ENCODE data around the gene CDT1. TPM values are rescaled to one million over a fixed set of nuclear protein-coding genes. Genes with fewer than 3 reads are reported as not detected.
A peak's percentile ranks its signal among the peaks of the same experiment; 100 is the strongest.

Gene CDT1
- total RNA-seq, 4 donors from 2014 or later = 2.9 to 14.7 (median 7.9) TPM

DNA sequence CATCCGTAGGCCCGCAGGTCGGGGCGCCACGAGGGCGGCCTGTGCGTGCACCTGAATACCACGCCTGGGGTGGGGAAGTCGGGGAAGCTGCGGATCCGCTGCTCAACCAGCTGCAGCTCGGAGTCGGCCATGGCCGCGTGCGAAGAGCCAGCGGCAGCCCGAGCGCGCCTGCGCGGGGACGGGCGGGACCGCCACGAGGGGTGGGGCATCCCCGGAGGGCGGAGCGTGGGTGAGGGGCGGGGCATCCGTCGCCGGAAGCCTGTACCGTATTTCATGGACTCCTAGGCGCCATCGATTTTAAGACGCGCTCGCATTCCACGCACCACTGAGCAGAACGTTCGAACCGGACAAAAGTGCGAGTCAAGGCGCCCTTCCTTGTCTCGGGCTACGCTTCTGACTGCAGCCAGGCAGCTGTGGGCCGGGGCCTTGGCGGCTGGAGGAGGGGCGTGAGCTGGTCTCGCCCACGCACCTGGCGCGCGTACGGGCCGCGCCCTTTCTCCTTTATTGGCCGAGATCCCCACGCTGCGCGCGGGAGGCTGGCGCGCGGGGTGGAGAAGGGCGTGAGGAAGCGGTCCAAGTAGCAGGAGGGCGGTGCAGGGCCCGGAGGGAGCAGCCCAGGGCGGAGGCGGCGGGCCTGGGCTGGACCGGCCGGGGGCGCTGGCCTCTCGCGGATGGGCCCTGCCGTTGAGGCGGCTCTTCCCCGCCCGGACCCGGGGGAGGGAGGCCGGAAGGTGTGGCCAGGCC lies 8.4 kb downstream of the CDT1 start, which contains the start of gene APRT:
TSS of gene APRT (minus strand) at position 160 of the 744 bp plus-strand sequence. CDS start at position 131, 29 bp downstream.
- TF ChIP-seq, protein P1, sequence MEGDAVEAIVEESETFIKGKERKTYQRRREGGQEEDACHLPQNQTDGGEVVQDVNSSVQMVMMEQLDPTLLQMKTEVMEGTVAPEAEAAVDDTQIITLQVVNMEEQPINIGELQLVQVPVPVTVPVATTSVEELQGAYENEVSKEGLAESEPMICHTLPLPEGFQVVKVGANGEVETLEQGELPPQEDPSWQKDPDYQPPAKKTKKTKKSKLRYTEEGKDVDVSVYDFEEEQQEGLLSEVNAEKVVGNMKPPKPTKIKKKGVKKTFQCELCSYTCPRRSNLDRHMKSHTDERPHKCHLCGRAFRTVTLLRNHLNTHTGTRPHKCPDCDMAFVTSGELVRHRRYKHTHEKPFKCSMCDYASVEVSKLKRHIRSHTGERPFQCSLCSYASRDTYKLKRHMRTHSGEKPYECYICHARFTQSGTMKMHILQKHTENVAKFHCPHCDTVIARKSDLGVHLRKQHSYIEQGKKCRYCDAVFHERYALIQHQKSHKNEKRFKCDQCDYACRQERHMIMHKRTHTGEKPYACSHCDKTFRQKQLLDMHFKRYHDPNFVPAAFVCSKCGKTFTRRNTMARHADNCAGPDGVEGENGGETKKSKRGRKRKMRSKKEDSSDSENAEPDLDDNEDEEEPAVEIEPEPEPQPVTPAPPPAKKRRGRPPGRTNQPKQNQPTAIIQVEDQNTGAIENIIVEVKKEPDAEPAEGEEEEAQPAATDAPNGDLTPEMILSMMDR (IDR thresholded peaks at IDR 0.05) = no peak
- TF ChIP-seq POLR2A (IDR thresholded peaks at IDR 0.05) = peak in 1 of 2 donors; percentile 26
- intact Hi-C loops (cut with DNase I; ENCODE audit: low total_unique reads) = loop anchor here (10.0 kb wide), 1 partner anchor 353 kb away; no protein-coding TSS in a partner anchor
- WGBS, 2 donors = 0 to 2% methylated on average over 50 to 53 of the region's 84 CpGs

DNA sequence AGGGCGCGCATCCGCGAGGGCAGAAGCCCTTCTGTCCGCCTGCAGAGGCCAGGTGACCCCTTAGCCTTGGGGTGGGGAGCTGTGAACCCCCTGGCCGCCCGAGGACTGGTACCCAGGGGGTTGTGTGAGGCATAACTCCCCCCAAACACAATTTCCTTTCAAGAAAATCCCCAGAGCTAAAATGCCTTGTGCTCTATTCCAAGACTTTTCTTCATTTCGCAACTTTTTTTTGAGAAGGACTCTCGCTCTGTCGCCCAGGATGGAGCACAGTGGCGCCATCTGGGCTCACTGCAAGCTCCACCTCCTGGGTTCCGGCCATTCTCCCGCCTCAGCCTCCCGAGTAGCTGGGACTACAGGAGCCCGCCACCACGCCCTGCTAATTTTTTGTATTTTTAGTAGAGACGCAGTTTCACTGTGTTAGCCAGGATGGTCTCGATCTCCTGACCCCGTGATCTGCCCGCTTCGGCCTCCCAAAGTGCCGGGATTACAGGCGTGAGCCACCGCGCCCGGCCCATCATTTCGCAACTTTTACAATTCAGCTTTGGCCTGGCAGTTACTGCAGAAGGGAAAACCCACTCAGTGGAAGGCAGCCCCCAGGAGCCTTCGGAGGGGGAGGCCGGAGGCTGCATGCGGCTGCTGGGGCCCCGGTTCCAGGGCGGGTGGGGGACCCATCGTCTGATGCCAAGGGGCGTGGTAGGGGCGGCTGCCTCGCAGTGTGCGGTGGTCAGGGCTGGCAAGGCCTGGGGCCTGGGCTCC lies 9.1 kb downstream of the CDT1 start:
- peak overlapping the region; percentile 47 for H3K4me3 ChIP-seq (ENCODE audit: low read depth, poor library complexity, severe bottlenecking)
- peak in 1 of 2 donors; percentile 58 for DNase-seq (ENCODE audit: low spot score in 2 of 2)
- intact Hi-C loops (cut with DNase I; ENCODE audit: low total_unique reads) = loop anchor here (10.0 kb wide), 1 partner anchor 352 kb away; no protein-coding TSS in a partner anchor
- TF ChIP-seq, protein P1 (IDR thresholded peaks at IDR 0.05) = no peak
- no peak for TF ChIP-seq POLR2A (IDR thresholded peaks at IDR 0.05)
- WGBS, 2 donors = 30 to 39% methylated on average over 37 of the region's 37 CpGs

More for the DNA sequence above, 8.4 kb downstream of the CDT1 start, which contains the start of gene APRT:
- peak within 1 kb of the TSS; percentile 64 for H3K4me3 ChIP-seq (ENCODE audit: low read depth, poor library complexity, severe bottlenecking)
- DNase-seq (ENCODE audit: low spot score in 2 of 2) = peak; percentile 92 to 99

DNA sequence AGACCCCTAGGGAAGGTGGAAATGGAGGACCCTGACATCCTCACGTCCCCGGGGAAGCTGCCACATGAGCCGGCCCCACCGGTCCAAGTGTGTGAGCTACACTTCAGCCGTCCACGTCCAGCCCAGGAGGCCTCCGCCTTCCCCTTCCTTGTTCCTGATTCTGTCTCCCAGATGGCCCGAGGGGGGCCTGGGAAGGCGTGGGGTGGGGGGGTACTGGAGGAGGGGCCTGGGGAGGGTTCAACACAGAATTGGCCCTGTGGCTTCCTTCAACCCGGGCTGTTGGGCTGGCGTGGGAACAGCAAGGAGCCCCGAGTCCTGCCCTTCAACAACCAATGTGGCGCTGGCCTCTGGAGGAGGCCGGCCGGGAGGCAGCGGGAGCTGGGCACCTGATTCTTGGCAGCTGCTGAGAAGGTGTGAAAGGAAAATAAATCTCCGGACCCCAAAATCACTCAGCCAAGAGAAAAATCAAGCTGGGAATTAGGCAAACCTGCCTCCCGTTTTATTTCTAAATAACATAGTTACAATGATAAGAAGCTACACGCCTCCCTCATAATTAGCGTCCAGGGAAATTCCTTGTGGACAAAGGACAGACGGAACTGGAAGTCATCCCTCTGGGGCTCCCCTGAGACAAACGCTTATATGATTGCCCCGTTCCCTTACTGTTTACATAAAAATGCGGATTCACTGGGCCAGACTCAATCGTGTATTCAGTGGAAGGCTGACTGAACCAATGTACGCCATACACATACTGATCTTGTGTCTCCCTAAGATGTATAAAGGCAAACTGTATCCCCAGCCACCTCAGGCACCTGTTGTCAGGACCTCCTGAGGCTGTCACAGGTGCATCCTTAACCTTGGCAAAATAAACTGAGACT lies 9.9 kb downstream of the CDT1 start:
- H3K4me3 ChIP-seq (ENCODE audit: low read depth, poor library complexity, severe bottlenecking) = no peak overlapping the region
- WGBS, 2 donors = 63 to 75% methylated on average over 21 to 26 of the region's 26 CpGs
- DNase-seq (ENCODE audit: low spot score in 2 of 2) = no peak
- TF ChIP-seq, protein P1 (IDR thresholded peaks at IDR 0.05) = no peak
- no peak for TF ChIP-seq POLR2A (IDR thresholded peaks at IDR 0.05)
- intact Hi-C loops (cut with DNase I; ENCODE audit: low total_unique reads) = loop anchor here (10.0 kb wide), 1 partner anchor 351 kb away; no protein-coding TSS in a partner anchor

DNA sequence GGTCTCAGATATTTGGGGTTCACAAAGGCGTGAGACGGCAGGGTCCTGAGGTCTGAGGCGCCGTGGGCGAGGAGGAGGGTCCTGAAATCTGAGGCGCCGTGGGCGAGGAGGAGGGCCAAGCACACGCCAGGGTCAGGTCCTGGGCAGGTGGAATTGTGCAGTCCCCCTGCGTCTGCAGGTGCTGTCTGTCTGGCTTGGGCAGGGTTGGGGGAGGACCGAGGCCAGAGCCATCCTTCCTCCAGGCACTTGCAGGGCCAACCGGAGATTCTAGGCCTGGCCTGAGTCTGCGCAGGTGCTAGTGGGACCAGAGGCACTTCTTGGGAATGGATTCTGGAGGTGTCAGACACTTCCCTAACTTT lies 10.5 kb downstream of the CDT1 start:
- no peak for TF ChIP-seq POLR2A (IDR thresholded peaks at IDR 0.05)
- TF ChIP-seq, protein P1 (IDR thresholded peaks at IDR 0.05) = no peak
- intact Hi-C loops (cut with DNase I; ENCODE audit: low total_unique reads) = loop anchor here (10.0 kb wide), 1 partner anchor 351 kb away; no protein-coding TSS in a partner anchor
- 83 to 93% methylated on average over 13 of the region's 13 CpGs for WGBS, 2 donors
- no peak overlapping the region for H3K4me3 ChIP-seq (ENCODE audit: low read depth, poor library complexity, severe bottlenecking)
- DNase-seq (ENCODE audit: low spot score in 2 of 2) = no peak

DNA sequence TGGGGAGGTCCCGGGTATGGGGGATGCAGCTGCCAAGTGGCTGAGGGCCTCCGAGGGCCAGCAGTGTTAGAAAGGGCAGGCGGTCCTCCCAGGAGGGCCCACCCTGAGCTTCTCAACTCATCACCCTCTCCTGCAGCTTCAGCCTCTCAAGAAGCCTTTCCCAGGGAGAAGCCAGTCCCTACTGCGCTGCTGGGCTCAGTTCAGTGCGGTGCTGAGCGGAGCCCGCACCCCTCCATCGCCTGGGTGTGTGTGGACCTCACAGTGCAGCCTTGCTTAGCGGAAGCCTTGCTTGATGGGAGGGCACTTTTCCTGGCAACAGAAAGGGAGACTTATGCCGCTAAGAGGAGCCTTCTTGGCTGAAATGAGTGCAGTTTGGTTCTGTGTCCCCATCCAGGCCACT lies 11.6 kb downstream of the CDT1 start:
- intact Hi-C loops (cut with DNase I; ENCODE audit: low total_unique reads) = loop anchor here (10.0 kb wide), 1 partner anchor 350 kb away; no protein-coding TSS in a partner anchor
- no peak overlapping the region for H3K4me3 ChIP-seq (ENCODE audit: low read depth, poor library complexity, severe bottlenecking)
- DNase-seq (ENCODE audit: low spot score in 2 of 2) = no peak
- TF ChIP-seq, protein P1 (IDR thresholded peaks at IDR 0.05) = no peak
- TF ChIP-seq POLR2A (IDR thresholded peaks at IDR 0.05) = no peak
- WGBS, 2 donors = 74 to 85% methylated on average over 9 to 10 of the region's 10 CpGs
